ENCODE data around the gene NDST4.

The NDST4 gene

DNA sequence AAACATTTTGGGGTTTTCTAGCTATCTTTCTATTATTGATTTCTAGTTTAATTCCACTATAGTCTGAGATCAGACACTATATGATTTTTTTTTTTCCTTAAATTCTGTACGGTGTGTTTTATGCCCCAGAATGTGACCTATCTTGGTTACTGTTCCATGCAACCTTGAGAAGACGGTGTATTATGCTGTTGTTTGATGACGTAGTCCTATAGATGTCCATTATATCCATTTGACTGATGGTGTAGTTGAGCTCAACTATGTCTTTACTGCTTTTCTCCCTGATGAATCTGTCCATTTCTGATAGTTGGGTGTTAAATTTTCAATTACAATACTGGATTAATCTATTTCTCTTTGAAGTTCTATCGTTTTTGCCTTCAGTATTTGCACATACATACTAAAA, 212.5 kb downstream of the NDST4 start:
- no peak for DNase-seq

GRCh38 chr4:114890773-114891172, 222.6 kb downstream of the NDST4 start:
- no peak for DNase-seq

DNA sequence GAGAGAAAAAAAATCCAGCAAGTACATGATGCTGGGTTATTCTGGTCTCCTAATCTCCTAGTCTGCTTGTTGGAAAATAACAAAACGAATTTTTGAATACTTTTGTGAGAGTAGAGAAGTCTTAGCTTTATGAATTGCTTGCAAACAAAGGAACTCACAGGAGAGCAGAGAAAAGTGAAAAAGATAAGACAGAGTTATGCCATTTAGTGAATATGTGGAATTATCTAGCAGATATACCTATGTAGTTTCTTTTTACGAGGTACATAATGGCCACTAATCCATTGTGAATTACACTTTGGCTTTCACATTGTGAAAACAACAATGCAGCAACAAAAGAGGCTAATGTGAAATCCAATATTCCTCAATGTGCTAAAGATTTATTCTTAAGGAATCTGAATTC, 226.7 kb downstream of the NDST4 start:
- DNase-seq: no peak

DNA sequence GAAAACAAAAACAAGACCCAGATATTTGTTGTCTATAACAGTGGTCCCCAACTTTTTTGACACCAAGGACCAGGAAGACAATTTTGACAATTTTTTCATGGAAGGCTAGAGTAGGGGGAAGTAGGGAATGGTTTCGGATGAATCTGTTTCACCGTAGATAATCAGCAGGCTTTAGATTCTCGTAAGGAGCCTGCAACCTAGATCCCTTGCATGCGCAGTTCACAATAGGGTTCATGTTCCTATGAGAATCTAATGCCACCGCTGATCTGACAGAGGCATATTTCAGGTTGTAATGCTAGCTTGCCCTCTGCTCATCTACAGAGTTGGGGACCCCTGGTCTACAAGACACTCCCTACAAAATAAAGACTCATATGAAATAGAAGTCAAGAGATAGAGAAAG, 229.8 kb downstream of the NDST4 start:
- no peak for DNase-seq

DNA sequence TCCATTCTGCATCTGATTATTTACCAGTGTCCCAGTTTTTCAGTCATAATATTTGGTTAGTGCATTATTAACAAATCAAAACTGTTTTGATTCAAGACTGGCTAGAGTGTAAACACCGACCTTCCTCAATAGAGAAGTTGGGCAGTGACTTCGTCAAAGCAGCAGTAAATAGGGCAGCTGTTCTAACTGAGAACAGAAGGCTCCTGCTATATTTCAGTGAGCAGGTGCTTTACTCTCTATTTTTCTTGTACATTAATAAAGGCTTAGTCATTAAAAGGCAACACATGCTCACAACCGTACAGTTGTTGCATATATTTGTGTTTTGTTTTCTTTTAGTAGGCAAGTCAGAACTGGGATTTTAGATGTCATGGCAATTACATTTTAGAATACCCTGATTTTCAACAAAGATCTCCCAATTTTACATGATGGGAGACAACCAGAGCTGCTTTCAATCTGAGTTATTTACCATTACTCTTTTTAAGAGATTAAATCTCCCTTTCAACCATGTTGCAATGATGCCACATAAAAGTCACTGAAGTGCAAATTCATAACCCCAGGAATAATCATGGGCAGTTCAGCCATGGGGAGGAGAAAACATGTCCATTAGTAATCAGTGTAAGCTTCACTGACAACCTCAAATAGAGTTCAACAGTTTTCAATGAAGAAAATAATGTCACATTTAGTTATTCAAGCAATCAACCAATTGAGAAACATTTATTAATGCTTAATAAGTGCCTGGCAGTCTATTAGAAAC, 233.3 kb downstream of the NDST4 start:
- DNase-seq: no peak

DNA sequence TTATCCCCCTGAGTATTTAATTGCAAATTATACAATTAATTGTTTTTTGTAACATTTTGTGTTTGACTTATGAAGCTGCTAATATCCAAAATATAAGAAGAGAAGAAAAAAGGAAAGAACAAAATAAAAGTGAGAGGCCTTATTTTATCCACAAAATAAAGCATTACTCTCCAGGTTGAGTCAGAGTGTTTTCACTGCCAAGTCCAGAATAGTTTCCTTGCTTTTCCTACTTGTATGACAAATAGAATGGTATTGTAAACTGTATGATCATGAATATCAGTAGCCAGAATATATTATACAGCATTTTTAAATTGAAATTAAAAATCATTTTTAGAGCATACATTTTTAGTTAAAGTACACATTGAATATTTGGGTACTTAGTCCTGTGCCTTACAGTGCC, 237.8 kb downstream of the NDST4 start:
- no peak for DNase-seq

GRCh38 chr4:114874321-114874720, 239.1 kb downstream of the NDST4 start:
- DNase-seq: no peak

DNA sequence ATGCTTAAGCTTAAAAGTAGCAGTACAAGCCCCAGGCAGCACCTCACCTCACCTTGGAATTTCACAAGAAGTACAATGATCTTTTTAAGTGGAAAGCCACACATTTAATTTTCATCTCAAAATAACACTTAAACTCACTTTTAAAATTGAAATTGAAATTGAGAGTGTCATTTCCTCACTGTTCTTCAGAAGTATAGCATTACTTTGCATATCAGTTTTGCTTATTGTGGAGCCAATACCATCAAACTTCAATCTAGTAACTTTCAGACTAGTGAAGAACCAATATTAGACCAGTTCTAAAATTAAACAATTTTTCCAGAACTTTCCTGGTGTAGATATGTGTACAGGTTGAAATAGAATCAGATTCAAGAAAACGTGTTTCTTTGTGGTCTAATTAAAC, 242.4 kb downstream of the NDST4 start:
- no peak for DNase-seq

GRCh38 chr4:114866901-114867670, 246.3 kb downstream of the NDST4 start:
- DNase-seq: no peak

- no peak for DNase-seq
Observed at GRCh38 chr4:114864060-114864459, 249.4 kb downstream of the NDST4 start.

DNA sequence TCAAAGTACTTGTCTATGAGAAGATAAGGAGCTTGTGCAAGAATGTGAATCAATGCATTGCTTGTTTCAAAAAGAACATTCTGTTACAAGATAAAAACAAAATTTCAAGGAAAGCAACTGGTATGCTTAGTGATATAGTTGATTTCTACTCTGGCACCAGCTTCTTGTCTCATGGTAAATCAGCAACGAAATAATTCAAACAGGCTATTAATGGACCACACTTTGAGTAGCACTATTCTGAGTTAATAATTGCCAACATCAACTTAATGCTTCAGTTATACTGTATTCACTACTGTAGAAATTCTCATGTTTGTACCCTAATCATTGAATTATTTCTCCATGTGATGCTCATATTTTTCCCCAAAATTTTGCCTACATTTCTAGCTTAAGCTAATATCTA, 252.6 kb downstream of the NDST4 start:
- no peak for DNase-seq

GRCh38 chr4:114857831-114858230, 255.6 kb downstream of the NDST4 start:
- DNase-seq: no peak

GRCh38 chr4:114839986-114840385, 273.4 kb downstream of the NDST4 start:
- no peak for DNase-seq

DNA sequence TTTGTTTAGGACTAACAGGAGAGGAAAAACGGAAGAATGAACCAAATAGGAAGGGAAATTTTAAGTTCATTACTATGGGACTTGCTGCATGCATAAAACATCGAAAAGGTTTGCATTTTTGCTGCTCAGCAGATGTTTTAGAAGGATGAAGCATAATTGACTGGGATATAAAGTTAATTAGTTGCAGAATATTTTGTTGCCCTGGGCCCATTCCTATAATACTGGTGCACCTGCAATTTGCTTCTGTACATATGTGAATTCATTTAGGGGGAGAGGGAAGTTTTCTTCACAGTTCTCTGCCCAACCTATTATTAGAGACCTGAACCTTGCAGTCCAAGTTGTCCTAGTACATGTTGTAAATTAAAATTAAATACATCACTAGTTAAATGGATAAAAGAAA, 282.8 kb downstream of the NDST4 start:
- DNase-seq: no peak

DNA sequence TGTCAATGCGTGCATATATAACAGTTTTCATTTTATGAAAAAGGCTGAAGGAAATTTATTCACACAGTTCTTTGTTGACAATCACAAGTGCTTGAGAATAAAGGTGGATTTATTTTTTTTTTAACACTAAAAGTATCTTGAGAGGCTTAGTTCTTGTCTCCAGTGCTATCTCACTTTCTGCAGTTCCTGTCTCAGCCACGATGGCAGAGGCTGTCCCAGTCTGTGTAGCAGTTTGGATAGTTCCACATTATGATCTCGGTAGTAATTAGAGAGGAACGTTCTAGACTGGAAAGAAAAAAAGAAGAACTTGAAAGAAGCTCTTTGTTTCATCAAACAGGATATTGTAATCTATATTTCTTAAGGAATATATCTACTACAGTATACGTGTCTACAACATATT, 285.8 kb downstream of the NDST4 start:
- no peak for DNase-seq

GRCh38 chr4:114815760-114816159, 297.7 kb downstream of the NDST4 start:
- DNase-seq: no peak

DNA sequence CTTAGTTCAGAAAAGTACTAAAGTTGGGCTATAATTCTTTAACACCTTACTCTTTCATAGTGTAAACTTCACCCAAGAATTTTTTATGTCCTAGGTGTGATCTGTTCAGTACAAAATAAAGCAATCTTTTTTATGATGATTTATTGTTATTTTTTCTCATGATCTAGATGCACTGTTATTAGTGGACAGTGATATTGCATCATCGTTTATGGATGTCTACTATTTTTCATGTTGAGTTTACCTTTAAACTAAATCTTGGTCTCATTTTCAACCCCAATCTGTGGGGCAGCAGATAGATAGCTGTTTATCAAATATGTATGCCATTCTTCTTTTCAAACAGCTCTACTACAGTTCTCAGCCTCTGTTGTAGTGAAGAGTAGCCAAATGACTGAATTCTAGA, 299.5 kb downstream of the NDST4 start:
- no peak for DNase-seq

GRCh38 chr4:114811564-114812301, 301.7 kb downstream of the NDST4 start:
- DNase-seq: no peak

DNA sequence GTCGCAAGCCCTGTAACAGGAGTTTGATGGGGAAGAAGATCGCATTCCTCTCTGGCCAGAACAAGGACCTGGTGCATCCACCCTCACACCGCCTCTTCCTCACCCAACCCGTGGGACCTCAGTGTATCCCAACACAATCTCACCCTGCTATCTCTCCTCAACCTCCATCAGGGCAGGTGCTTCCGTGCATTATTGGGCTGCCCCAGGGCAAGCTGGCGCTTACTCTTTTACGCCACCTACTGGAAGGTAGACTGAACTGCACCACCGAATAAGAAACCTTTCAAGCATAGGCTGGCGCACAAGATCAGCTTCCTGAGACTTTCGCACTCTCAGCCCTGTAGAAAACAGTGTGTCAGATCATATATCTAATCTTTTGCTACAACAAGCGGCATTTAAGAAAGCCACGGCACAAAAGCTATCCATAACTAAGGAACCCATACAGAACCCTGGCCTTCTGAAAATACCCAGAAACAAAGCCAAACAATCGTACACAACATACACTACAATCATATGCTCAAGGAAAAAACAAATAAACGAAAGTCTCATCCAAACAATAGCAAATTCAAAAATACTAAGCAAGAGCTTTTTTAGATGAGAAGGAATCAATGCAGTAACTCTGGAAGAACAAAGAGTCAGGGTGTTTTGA, 305.5 kb downstream of the NDST4 start:
- no peak for DNase-seq

DNA sequence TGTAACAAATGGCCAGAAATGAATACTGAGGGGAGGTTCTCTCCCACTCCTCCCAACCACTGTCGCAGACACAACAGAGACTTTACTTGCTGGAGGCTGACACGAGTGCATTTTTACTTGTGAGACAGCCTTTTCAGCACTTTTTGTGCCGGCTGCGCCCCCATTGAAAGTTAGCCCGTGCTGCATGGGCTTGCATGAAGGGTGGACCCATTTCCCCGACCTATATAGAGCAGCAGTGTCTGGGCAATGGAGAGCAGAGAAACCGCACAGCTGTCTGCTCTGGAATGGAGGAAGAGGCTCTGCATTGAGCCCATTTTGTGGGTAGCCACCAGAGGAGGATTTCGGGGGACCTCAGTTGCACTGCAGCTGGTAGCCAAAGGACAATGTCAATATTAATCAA, 306.1 kb downstream of the NDST4 start:
- no peak for DNase-seq

DNA sequence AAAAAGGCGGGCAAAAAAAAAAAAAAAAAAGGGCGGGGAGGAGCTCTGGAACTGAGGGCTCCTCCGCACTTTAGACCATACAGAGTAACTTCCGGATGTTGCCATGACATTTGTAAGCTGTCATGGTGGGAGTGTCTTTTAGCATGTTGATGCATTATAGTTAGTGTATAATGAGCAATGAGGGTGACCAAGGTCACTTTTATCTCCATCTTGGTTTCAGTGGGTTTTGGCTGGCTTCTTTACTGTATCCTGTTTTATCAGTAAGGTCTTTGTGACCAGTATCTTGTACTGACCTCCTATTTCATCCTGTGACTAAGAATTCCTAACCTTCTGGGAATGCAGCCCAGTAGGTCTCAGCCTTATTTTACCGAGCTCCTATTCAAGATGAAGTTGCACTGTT, 321.4 kb downstream of the NDST4 start:
- DNase-seq: no peak

DNA sequence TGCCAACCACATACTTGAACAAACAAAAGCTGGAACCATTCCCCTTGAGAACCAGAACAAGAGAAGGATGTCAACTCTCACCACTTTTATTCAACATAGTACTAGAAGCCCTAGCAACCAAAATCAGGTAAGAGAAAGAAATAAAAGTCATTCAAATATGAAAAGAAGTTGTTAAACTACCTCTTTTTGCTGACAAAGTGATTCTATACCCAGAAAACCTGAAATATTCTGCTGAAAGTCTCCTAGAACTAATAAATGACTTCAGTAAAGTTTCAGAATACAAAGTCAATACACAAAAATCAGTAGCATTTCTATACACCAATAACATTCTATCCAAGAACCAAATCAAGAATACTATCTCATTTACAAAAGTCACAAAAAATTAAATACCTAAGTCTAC, 327.9 kb downstream of the NDST4 start:
- no peak for DNase-seq

GRCh38 chr4:114783215-114783595, 330.2 kb downstream of the NDST4 start:
- DNase-seq: no peak
